Ishikawa (cell line): ENCODE data around the gene EDNRA.

Experiments
- CEBPB ChIP-seq: IDR thresholded peaks from 2 replicates; pipeline ENCODE4 v1.6.1; 2012
- CREB1 ChIP-seq: IDR thresholded peaks from 2 replicates; pipeline ENCODE4 v1.6.1; 2012; ENCODE audit warnings: low read depth
- EGR1 ChIP-seq: IDR thresholded peaks from 2 replicates; pipeline ENCODE4 v1.6.1; 2012
- EP300 ChIP-seq: IDR thresholded peaks from 2 replicates; pipeline ENCODE4 v1.6.1; 2012; ENCODE audit warnings: borderline replicate concordance
- FOXM1 ChIP-seq: IDR thresholded peaks from 2 replicates; pipeline ENCODE4 v1.6.1; 2012; ENCODE audit warnings: low read depth, borderline replicate concordance
- NFIC ChIP-seq: IDR thresholded peaks from 2 replicates; pipeline ENCODE4 v1.6.1; 2012
- RAD21 ChIP-seq: IDR thresholded peaks from 2 replicates; pipeline ENCODE4 v1.6.1; 2012; ENCODE audit warnings: low read depth
- TAF1 ChIP-seq: IDR thresholded peaks from 2 replicates; pipeline ENCODE4 v1.6.1; 2012; ENCODE audit warnings: low read depth, mild to moderate bottlenecking
- TCF12 ChIP-seq: IDR thresholded peaks from 2 replicates; pipeline ENCODE4 v1.6.1; 2012; ENCODE audit warnings: low read depth
- TEAD4 ChIP-seq: IDR thresholded peaks from 2 replicates; pipeline ENCODE4 v1.6.1; 2012
- YY1 ChIP-seq: IDR thresholded peaks from 2 replicates; pipeline ENCODE4 v1.6.1; 2012; ENCODE audit warnings: low read depth
- ZBTB7A ChIP-seq: IDR thresholded peaks from 2 replicates; pipeline ENCODE4 v1.6.1; 2012; ENCODE audit warnings: low read depth
- TF ChIP-seq, protein P1 (sequence below): IDR thresholded peaks from 2 replicates; pipeline ENCODE4 v1.6.1; 2012
- TF ChIP-seq, protein P2 (sequence below): IDR thresholded peaks from 2 replicates; pipeline ENCODE4 v1.6.1; 2012
- TF ChIP-seq, protein P3 (sequence below): IDR thresholded peaks from 2 replicates; pipeline ENCODE4 v1.6.1; 2012; ENCODE audit warnings: low read depth, mild to moderate bottlenecking

EDNRA gene

DNA sequence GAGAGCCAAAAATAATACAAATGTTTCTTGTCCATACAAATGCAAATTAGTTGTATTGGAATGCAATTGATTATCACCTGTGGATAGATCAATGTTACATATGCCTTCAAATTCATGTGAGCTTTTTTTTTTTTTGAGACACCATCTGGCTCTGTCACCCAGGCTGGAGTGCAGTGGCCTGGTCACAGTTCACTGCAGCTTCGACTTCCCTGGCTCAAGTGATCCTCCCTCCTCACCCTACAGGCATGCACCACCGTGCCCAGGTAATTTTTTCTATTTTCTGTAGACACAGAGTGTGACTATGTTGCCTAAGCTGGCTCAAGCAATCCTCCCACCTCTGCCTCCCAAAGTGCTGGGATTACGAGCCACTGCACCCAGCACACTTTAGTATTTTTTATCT is 97.7 kb downstream of the EDNRA start:
- TF ChIP-seq, protein P1, sequence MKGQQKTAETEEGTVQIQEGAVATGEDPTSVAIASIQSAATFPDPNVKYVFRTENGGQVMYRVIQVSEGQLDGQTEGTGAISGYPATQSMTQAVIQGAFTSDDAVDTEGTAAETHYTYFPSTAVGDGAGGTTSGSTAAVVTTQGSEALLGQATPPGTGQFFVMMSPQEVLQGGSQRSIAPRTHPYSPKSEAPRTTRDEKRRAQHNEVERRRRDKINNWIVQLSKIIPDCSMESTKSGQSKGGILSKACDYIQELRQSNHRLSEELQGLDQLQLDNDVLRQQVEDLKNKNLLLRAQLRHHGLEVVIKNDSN, result no peak
- TF ChIP-seq YY1 (no peak), CEBPB (no peak), ZBTB7A (no peak), TCF12 (no peak), EP300 (no peak), TEAD4 (no peak), TAF1 (no peak), EGR1 (no peak), CREB1 (no peak), RAD21 (no peak), FOXM1 (no peak), NFIC (no peak)
- TF ChIP-seq, protein P2, sequence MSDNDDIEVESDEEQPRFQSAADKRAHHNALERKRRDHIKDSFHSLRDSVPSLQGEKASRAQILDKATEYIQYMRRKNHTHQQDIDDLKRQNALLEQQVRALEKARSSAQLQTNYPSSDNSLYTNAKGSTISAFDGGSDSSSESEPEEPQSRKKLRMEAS, result no peak
- TF ChIP-seq, protein P3, sequence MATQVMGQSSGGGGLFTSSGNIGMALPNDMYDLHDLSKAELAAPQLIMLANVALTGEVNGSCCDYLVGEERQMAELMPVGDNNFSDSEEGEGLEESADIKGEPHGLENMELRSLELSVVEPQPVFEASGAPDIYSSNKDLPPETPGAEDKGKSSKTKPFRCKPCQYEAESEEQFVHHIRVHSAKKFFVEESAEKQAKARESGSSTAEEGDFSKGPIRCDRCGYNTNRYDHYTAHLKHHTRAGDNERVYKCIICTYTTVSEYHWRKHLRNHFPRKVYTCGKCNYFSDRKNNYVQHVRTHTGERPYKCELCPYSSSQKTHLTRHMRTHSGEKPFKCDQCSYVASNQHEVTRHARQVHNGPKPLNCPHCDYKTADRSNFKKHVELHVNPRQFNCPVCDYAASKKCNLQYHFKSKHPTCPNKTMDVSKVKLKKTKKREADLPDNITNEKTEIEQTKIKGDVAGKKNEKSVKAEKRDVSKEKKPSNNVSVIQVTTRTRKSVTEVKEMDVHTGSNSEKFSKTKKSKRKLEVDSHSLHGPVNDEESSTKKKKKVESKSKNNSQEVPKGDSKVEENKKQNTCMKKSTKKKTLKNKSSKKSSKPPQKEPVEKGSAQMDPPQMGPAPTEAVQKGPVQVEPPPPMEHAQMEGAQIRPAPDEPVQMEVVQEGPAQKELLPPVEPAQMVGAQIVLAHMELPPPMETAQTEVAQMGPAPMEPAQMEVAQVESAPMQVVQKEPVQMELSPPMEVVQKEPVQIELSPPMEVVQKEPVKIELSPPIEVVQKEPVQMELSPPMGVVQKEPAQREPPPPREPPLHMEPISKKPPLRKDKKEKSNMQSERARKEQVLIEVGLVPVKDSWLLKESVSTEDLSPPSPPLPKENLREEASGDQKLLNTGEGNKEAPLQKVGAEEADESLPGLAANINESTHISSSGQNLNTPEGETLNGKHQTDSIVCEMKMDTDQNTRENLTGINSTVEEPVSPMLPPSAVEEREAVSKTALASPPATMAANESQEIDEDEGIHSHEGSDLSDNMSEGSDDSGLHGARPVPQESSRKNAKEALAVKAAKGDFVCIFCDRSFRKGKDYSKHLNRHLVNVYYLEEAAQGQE, result no peak

DNA sequence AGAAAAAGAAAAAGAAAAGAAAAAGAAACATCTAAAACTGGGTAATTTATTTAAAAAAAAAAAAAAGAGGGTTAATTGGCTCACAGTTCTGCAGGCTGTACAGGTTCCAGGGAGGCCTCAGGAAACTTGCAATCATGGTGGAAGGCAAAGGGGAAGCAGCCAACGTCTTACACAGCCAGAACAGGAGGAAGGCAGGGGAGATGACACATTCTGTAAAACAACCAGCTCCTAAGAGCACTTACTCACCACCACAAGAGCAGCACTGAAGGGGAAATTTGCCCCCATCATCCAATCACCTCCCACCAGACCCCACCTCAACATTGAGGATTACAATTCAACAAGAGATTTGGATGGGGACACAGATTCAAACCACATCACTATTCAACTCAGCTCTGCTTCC is 99.5 kb downstream of the EDNRA start:
- no peak for TF ChIP-seq EP300
- TF ChIP-seq TCF12, result no peak
- TF ChIP-seq YY1, result no peak
- TF ChIP-seq CEBPB, result no peak
- TF ChIP-seq, protein P1, result no peak
- no peak for TF ChIP-seq TEAD4
- TF ChIP-seq, protein P2, result no peak
- TF ChIP-seq NFIC, result no peak
- no peak for TF ChIP-seq EGR1
- TF ChIP-seq, protein P3, result no peak
- no peak for TF ChIP-seq CREB1
- no peak for TF ChIP-seq FOXM1
- no peak for TF ChIP-seq TAF1

DNA sequence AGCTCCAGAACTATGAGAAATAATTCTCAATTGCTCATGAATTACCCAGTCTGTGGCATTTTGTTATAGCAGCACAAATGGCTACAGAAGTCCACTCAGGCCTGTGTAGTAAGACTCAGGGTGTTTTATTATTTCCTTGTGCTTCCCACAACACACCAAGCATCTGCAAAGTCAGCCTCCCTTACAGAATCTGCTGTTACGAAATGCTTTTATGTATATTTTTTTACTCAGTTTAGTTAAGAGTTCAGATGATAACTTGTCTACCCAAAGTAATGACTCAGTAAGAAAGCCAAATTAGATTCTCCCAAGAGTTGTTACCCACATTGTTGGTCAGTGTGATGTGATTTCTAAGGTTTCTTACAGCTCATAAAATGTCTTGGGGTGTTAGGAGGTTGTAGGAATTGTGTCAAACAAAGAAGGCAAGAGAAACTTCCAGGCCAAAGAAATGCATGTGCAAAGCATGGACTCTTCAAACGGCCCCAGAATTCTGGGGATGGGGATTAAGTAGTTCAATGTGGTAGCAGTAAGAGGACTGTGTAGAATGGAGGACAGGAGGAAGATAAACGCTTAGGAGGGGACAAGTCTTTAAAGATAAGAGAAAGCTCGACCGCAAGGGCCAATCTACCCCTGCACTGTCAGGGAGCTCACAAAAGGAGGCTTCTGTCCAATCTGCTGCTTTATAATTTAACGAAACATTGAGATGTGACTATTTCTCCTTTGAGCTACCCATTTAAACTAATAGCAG is 100.9 kb downstream of the EDNRA start:
- TF ChIP-seq FOXM1 (no peak), CEBPB (no peak), EP300 (no peak), TCF12 (no peak), CREB1 (no peak), TEAD4 (no peak), NFIC (no peak), EGR1 (no peak), ZBTB7A (no peak), YY1 (no peak), TAF1 (no peak), RAD21 (no peak)
- TF ChIP-seq, protein P1, result no peak
- TF ChIP-seq, protein P3, result no peak
- TF ChIP-seq, protein P2, result no peak
